ENCODE results near the gene SIGLECL1. TPM values are rescaled to one million over a fixed set of nuclear protein-coding genes. Genes with fewer than 3 reads are reported as not detected.

SIGLECL1 gene
- total RNA-seq, 3 donors from 2014 or later: not detected

DNA sequence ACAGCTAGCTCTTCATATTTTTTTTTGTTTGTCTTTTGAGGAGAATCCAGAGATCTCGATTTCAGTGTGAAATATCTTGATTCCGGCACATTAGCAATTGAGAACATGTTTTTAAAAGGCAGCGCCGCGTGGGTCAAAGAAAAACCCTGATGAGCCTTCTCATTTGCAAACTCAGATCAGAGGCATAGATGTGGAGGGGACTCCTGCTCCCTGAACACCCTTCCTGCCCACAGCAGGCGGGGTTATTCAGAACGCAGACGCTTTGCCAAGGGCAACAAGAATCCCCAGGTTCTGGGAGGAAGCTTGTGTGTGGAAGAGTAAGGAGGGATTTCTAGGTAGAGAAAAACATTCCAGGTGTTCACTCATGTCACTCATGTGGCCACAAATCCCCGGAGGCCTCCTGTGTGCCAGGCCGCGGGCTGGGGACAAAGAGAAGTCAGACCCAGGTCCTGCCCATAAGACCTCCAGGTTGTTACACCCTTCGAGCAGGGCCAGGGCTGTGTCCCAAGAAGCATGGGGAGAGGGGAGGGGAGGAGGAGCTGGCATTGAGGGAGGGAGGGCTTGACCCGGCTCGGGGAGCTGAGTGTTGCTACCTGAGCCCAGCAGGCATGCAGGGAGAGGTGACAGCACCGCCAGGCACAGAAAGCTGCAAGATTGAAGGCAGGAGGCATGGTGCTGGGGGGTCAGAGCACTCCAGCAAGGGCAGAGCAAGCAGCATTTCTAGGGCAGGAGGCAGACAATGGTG is 44.7 kb downstream of the SIGLECL1 start:
- intact Hi-C loops (cut with DNase I; ENCODE audit: low total_unique reads): loop anchor here (2.0 kb wide), 1 partner anchor 23 kb away; no protein-coding TSS in a partner anchor
- Histone ChIP-seq H3K27me3 (peaks cover 0 to 46% of the 10 kb centered on the region in 2 donors), H3K36me3 (no peaks in the 10 kb centered on the region), H3K4me3 (no peak overlapping the region), H3K9me3 (peaks cover 0 to 2% of the 10 kb centered on the region in 2 donors), H3K27ac (no peak overlapping the region), H3K4me1 (no peaks in the 10 kb centered on the region)
- TF ChIP-seq, protein P1, sequence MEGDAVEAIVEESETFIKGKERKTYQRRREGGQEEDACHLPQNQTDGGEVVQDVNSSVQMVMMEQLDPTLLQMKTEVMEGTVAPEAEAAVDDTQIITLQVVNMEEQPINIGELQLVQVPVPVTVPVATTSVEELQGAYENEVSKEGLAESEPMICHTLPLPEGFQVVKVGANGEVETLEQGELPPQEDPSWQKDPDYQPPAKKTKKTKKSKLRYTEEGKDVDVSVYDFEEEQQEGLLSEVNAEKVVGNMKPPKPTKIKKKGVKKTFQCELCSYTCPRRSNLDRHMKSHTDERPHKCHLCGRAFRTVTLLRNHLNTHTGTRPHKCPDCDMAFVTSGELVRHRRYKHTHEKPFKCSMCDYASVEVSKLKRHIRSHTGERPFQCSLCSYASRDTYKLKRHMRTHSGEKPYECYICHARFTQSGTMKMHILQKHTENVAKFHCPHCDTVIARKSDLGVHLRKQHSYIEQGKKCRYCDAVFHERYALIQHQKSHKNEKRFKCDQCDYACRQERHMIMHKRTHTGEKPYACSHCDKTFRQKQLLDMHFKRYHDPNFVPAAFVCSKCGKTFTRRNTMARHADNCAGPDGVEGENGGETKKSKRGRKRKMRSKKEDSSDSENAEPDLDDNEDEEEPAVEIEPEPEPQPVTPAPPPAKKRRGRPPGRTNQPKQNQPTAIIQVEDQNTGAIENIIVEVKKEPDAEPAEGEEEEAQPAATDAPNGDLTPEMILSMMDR (IDR thresholded peaks at IDR 0.05): no peak
- TF ChIP-seq POLR2AphosphoS5 (IDR thresholded peaks at IDR 0.05) (no peak), POLR2A (IDR thresholded peaks at IDR 0.05) (no peak)
- DNase-seq (ENCODE audit: low spot score in 2 of 2): no peak

DNA sequence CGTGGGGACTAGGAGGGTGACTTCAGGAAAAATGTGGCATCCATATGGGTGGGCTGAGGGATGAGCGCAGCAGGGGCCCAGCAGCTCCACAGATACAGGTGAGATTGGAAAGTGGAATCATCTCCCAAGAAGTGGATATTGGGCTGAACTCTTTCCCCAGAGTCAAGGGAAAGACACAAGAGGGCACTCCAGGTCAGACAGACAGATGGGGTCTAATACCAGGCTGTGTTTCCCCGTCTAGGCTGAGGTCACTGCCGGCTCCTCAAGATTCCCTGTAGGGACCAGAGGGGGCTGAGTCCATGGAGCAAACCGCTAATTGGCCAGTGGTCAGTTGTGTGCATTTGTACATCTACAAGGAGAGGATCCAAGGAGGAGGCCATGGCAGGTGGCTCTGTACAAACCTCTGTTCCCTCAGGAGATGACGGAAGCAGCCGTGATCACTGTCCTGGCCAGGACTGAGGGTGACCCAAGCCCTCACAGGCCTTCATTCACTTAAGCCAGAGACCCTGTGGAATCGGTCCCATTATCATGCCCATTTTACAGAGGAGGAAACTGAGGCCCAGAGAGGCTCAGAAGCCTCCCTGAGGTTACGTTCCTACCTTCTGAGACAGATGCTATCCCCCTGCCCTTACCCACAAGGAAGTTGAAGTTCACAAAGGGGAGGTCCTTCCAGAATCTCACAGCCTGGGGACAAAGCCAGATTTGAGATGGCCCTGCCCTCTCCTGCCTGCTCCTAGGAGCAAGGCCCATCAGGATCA is 45.6 kb downstream of the SIGLECL1 start:
- Histone ChIP-seq H3K9me3 (no peaks in the 10 kb centered on the region), H3K4me1 (no peaks in the 10 kb centered on the region), H3K36me3 (no peaks in the 10 kb centered on the region), H3K27me3 (peaks cover 0 to 41% of the 10 kb centered on the region in 2 donors), H3K4me3 (no peak overlapping the region), H3K27ac (no peak overlapping the region)
- no peak for DNase-seq (ENCODE audit: low spot score in 2 of 2)
- TF ChIP-seq, protein P1 (IDR thresholded peaks at IDR 0.05): no peak
- no peak for TF ChIP-seq POLR2A (IDR thresholded peaks at IDR 0.05)
- no peak for TF ChIP-seq POLR2AphosphoS5 (IDR thresholded peaks at IDR 0.05)
- intact Hi-C loops (cut with DNase I; ENCODE audit: low total_unique reads): loop anchor here (2.0 kb wide), 1 partner anchor 22 kb away; no protein-coding TSS in a partner anchor

DNA sequence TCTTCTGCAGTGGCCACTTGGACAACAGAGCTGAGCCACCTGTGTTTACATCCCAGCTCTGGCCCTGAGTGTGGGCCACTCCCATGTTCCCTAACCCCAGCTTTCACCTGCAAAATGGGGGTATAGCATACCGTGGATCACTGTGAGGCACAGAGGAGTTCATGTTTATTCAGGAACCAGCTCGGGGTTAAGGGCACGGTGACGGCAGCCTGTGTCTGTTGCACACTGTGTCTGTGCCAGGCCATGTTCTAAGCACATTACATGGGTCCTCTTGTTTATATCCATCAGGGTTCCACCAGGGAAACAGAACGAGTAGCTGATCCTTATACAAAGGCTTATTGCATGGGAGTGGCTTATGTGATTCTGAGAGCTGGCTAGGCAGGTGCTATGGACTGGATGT is 46.5 kb downstream of the SIGLECL1 start:
- Histone ChIP-seq H3K9me3 (peaks cover 2% of the 10 kb centered on the region in 2 donors), H3K4me1 (no peaks in the 10 kb centered on the region), H3K27me3 (peaks cover 0 to 41% of the 10 kb centered on the region in 2 donors), H3K36me3 (no peaks in the 10 kb centered on the region), H3K4me3 (no peak overlapping the region), H3K27ac (no peak overlapping the region)
- no peak for DNase-seq (ENCODE audit: low spot score in 2 of 2)
- no peak for TF ChIP-seq POLR2AphosphoS5 (IDR thresholded peaks at IDR 0.05)
- no peak for TF ChIP-seq POLR2A (IDR thresholded peaks at IDR 0.05)
- TF ChIP-seq, protein P1 (IDR thresholded peaks at IDR 0.05): no peak
- intact Hi-C loops (cut with DNase I; ENCODE audit: low total_unique reads): loop anchor here (2.0 kb wide), 1 partner anchor 21 kb away; no protein-coding TSS in a partner anchor

DNA sequence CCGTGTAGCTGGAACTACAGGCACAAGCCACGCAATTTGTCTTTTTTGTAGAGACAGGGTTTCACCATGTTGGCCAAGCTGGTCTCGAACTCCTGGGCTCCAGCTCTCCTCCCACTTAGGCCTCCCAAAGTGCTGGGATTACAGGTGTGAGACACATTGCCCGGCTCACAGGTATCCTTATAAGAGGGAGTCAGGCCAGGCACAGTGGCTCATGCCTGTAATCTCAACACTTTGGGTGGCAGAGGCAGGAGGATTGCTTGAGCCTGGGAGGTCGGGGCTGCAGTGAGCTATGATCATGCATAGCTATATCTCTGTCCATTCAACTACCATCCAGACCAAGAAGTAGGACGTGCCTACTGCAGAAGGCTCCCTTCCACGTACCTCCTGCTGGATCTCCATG is 50.4 kb downstream of the SIGLECL1 start:
- intact Hi-C loops (cut with DNase I; ENCODE audit: low total_unique reads): no loop called here
- TF ChIP-seq POLR2AphosphoS5 (IDR thresholded peaks at IDR 0.05): no peak
- TF ChIP-seq POLR2A (IDR thresholded peaks at IDR 0.05): no peak
- TF ChIP-seq, protein P1 (IDR thresholded peaks at IDR 0.05): no peak
- Histone ChIP-seq H3K4me3 (no peak overlapping the region), H3K27ac (no peak overlapping the region), H3K4me1 (no peaks in the 10 kb centered on the region), H3K9me3 (peaks cover 15 to 35% of the 10 kb centered on the region in 2 donors), H3K36me3 (no peaks in the 10 kb centered on the region), H3K27me3 (peaks cover 0 to 17% of the 10 kb centered on the region in 2 donors)
- no peak for DNase-seq (ENCODE audit: low spot score in 2 of 2)

GRCh38 chr19:51305479-51305878 is 54.6 kb downstream of the SIGLECL1 start:
- H3K27me3 ChIP-seq: peaks cover 0 to 38% of the 10 kb centered on the region in 2 donors
- no peaks in the 10 kb centered on the region for H3K4me1 ChIP-seq
- H3K9me3 ChIP-seq: peaks cover 15 to 56% of the 10 kb centered on the region in 2 donors
- no peak overlapping the region for H3K4me3 ChIP-seq
- H3K36me3 ChIP-seq: no peaks in the 10 kb centered on the region
- DNase-seq (ENCODE audit: low spot score in 2 of 2): no peak
- intact Hi-C loops (cut with DNase I; ENCODE audit: low total_unique reads): no loop called here
- TF ChIP-seq, protein P1 (IDR thresholded peaks at IDR 0.05): no peak
- TF ChIP-seq POLR2AphosphoS5 (IDR thresholded peaks at IDR 0.05) (no peak), POLR2A (IDR thresholded peaks at IDR 0.05) (no peak)
- no peak overlapping the region for H3K27ac ChIP-seq
